NCI-H2196 (cell line): ENCODE data around the gene RPL31.
A peak's percentile ranks its signal among the peaks of the same experiment; 100 is the strongest.
"Not testable (repeated sequence)": the region's sequence is repeated elsewhere in the genome, so short reads cannot be mapped to it uniquely, and the experiment has no call there.

Source experiments
- DNase-seq: peaks from one replicate; lab custom pipeline; 2025; ENCODE audit not compliant: unreplicated experiment; lab: John Stamatoyannopoulos, UW

RPL31 gene

GRCh38 chr2:101023327-101024107 is 21.4 kb downstream of the RPL31 start:
- DNase-seq, result no peak

GRCh38 chr2:101025561-101025960 is 23.5 kb downstream of the RPL31 start:
- DNase-seq, result no peak

- DNase-seq, result no peak
These were observed 24.2 kb downstream of the RPL31 start for GRCh38 chr2:101026253-101026701.

GRCh38 chr2:101026923-101027469 is 24.9 kb downstream of the RPL31 start:
- no peak for DNase-seq

GRCh38 chr2:101027852-101028251 is 25.8 kb downstream of the RPL31 start:
- DNase-seq, result no peak

GRCh38 chr2:101030866-101031554 is 28.9 kb downstream of the RPL31 start:
- DNase-seq, result no peak

- no peak for DNase-seq
These were observed 30.1 kb downstream of the RPL31 start for GRCh38 chr2:101032084-101032776.

GRCh38 chr2:101036562-101036961 is 34.5 kb downstream of the RPL31 start:
- peak; percentile 30 for DNase-seq

- DNase-seq, result no peak
These were observed 35.2 kb downstream of the RPL31 start for GRCh38 chr2:101037161-101037755.

GRCh38 chr2:101038455-101039255 is 36.6 kb downstream of the RPL31 start:
- peak; percentile 5 for DNase-seq

- DNase-seq, result no peak
These were observed 38.0 kb downstream of the RPL31 start for GRCh38 chr2:101040072-101040471.

- no peak for DNase-seq
These were observed 38.7 kb downstream of the RPL31 start for GRCh38 chr2:101040761-101041160.

- no peak for DNase-seq
These were observed 39.3 kb downstream of the RPL31 start for GRCh38 chr2:101041413-101041812.

GRCh38 chr2:101045330-101045729 is 43.2 kb downstream of the RPL31 start:
- DNase-seq, result no peak

- peak; percentile 38 for DNase-seq
These were observed 45.1 kb downstream of the RPL31 start for GRCh38 chr2:101047075-101047766.

- no peak for DNase-seq
These were observed 45.7 kb downstream of the RPL31 start for GRCh38 chr2:101047774-101048173.

- no peak for DNase-seq
These were observed 46.7 kb downstream of the RPL31 start for GRCh38 chr2:101048756-101049155.

- DNase-seq, result not testable (repeated sequence)
These were observed 48.8 kb downstream of the RPL31 start for GRCh38 chr2:101050886-101051285.

- no peak for DNase-seq
These were observed 50.1 kb downstream of the RPL31 start for GRCh38 chr2:101052147-101052546.

- DNase-seq, result no peak
These were observed 51.0 kb downstream of the RPL31 start for GRCh38 chr2:101053117-101053516.
